Measurements from ENCODE around the gene PDK4.

DNA sequence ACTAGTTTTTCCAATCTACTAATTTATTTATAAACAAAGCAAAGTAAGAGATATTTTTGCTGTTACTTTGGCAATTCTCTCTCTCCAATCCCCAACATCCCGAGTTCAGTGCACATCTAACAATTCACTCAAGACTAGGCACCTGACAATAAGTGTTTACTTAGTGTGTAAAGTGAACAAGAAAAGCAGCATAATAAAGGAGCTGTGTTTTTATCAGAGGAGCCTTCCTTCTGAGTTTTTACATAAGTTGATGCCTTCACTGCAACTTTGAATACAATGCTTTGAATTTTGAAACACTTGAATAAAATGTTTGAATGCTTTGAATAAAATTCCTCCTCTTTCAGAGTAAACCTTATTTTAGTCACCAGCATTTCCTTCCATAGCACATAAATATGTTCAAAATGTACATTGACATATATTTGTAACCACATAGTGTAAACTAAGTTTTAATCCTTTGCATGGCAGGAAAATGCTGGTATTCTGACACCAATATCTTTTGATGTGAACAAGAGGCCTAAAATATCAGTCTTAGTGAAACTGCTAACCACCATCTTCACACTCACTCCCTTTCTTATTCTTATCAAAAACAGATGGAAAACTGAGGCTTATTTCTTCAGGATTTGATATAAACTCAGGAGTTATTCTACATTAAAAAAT, 11.4 kb downstream of the PDK4 start:
- TF ChIP-seq, protein P1, sequence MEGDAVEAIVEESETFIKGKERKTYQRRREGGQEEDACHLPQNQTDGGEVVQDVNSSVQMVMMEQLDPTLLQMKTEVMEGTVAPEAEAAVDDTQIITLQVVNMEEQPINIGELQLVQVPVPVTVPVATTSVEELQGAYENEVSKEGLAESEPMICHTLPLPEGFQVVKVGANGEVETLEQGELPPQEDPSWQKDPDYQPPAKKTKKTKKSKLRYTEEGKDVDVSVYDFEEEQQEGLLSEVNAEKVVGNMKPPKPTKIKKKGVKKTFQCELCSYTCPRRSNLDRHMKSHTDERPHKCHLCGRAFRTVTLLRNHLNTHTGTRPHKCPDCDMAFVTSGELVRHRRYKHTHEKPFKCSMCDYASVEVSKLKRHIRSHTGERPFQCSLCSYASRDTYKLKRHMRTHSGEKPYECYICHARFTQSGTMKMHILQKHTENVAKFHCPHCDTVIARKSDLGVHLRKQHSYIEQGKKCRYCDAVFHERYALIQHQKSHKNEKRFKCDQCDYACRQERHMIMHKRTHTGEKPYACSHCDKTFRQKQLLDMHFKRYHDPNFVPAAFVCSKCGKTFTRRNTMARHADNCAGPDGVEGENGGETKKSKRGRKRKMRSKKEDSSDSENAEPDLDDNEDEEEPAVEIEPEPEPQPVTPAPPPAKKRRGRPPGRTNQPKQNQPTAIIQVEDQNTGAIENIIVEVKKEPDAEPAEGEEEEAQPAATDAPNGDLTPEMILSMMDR (conservative IDR thresholded peaks at IDR 0.05; ENCODE audit: low read length) = no peak
- no peak for TF ChIP-seq EZH2phosphoT487 (IDR thresholded peaks at IDR 0.05; ENCODE audit: borderline replicate concordance, low read depth, low read length)
